K562 (cell line): ENCODE data around the gene KCNQ5.

Experiments
- CBX5 ChIP-seq: IDR thresholded peaks from 2 replicates; pipeline ENCODE4 v1.6.1; 2014; ENCODE audit warnings: low read depth, borderline replicate concordance
- CEBPG ChIP-seq, 3 experiments: fragments of 200-800 bp in 1 of 3; sonication (Bioruptor generic) in 1 of 3; sonication (generic) in 1 of 3; formaldehyde crosslinking in 1 of 3; IDR thresholded peaks in 2 of 3; conservative IDR thresholded peaks in 1 of 3; 2 replicates each; pipeline versions ENCODE4 v1.6.1 to v1.8.0; 2016 to 2022; ENCODE audit warnings: missing compliant biosample characterization in 2 of 3, missing genetic modification characterization in 2 of 3, mild to moderate bottlenecking in 1 of 3, missing genetic modification reagents in 1 of 3
- MAFK ChIP-seq: IDR thresholded peaks from 2 replicates; pipeline ENCODE4 v1.6.1; 2011; ENCODE audit warnings: low read length, improper control_type of control experiment
- NFYB ChIP-seq: IDR thresholded peaks from 2 replicates; pipeline ENCODE4 v1.6.1; 2011; ENCODE audit warnings: mild to moderate bottlenecking, moderate library complexity; ENCODE audit not compliant: insufficient read length; ENCODE audit errors: extremely low read depth
- POLR2A ChIP-seq: fragments of 450-650 bp; conservative IDR thresholded peaks from 2 replicates; pipeline ENCODE4 v1.6.1; 2016
- THRAP3 ChIP-seq: fragments of 450-650 bp; IDR thresholded peaks from 2 replicates; pipeline ENCODE4 v1.6.1; 2016; ENCODE audit warnings: mild to moderate bottlenecking, inconsistent platforms, borderline replicate concordance
- ZNF609 ChIP-seq: sonication (generic); formaldehyde crosslinking; IDR thresholded peaks from 2 replicates; pipeline ENCODE4 v1.8.1; 2023; ENCODE audit warnings: missing genetic modification reagents, mild to moderate bottlenecking, borderline replicate concordance

- TF ChIP-seq NFYB (no peak), THRAP3 (no peak), ZNF609 (CRISPR knock-in tag) (no peak), CEBPG (CRISPR knock-in tag; IDR thresholded peaks at IDR 0.05) (no peak), CEBPG (tag; conservative IDR thresholded peaks at IDR 0.05 in 1 of 2, IDR thresholded peaks at IDR 0.05 in 1 of 2) (no peak), POLR2A (no peak), CBX5 (no peak), MAFK (no peak)
Observed at GRCh38 chr6:72933233-72933632, 311.4 kb downstream of the KCNQ5 start.
